Measurements from ENCODE around the gene ARID1B.

Gene ARID1B

GRCh38 chr6:156830126-156830525 is 52.9 kb downstream of the ARID1B start:
- peaks cover 14% of the 10 kb centered on the region for H3K36me3 ChIP-seq (ENCODE audit: insufficient read depth, low read length)
- no peak overlapping the region for H3K9ac ChIP-seq (ENCODE audit: low read depth, low read length)
- H3K4me3 ChIP-seq (ENCODE audit: low read length) = no peak overlapping the region
- H3K4me1 ChIP-seq (ENCODE audit: insufficient read depth, low read length) = peaks cover 31% of the 10 kb centered on the region
- no peaks in the 10 kb centered on the region for H3K9me3 ChIP-seq (ENCODE audit: insufficient read depth, low read depth, low read length)
- no peaks in the 10 kb centered on the region for H3K27me3 ChIP-seq (ENCODE audit: insufficient read depth, low read length)
- WGBS = 93% methylated on average over 9 of the region's 9 CpGs
- H3K27ac ChIP-seq (ENCODE audit: low read depth, low read length) = no peak overlapping the region

DNA sequence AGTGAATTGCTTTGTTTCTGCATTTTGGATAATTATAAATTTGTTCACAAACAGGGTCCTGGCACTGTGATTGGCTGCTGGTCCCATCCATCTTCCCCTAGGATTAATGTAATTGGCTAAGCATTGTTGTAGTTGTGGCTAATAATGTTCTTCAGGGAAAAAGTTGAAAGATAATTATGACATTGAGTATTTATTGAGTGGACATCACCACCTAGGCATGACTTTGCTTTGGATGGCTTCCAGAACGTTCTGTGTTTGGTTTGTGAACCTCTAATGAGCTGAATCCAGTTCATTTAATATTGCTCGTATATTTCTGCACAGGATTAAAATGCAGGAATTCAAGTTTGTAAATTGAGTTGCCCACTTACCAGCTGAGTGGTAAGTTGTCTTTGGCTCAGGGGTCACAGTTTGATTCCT is 55.1 kb downstream of the ARID1B start:
- Histone ChIP-seq H3K36me3 (ENCODE audit: insufficient read depth, low read length) (peaks cover 14% of the 10 kb centered on the region), H3K9me3 (ENCODE audit: insufficient read depth, low read depth, low read length) (no peaks in the 10 kb centered on the region), H3K27me3 (ENCODE audit: insufficient read depth, low read length) (no peaks in the 10 kb centered on the region), H3K9ac (ENCODE audit: low read depth, low read length) (no peak overlapping the region), H3K27ac (ENCODE audit: low read depth, low read length) (no peak overlapping the region), H3K4me1 (ENCODE audit: insufficient read depth, low read length) (peaks cover 22% of the 10 kb centered on the region; the same call in 1 of the 2 replicates), H3K4me3 (ENCODE audit: low read length) (no peak overlapping the region)
- 84% methylated on average over 2 of the region's 2 CpGs for WGBS

DNA sequence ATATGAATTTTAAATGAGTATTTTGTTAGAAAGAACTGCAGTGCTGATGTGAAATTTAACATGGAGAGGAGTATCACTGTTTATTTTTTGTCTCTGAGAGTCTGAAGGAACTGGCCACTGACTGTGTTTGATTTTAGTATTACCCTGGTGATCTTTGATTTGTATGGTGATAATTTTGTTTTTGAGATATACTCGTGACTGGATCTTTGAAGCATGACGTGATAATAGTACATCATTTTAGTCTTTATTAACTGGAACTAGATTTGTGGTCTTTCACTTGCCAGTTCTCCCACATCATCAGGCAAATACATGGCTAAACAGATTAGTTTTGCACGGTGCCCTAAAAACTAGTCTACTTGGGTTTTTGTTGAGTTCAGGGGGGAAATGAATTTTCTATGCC is 55.5 kb downstream of the ARID1B start:
- Histone ChIP-seq H3K9me3 (ENCODE audit: insufficient read depth, low read depth, low read length) (no peaks in the 10 kb centered on the region), H3K27me3 (ENCODE audit: insufficient read depth, low read length) (no peaks in the 10 kb centered on the region), H3K4me3 (ENCODE audit: low read length) (no peak overlapping the region), H3K4me1 (ENCODE audit: insufficient read depth, low read length) (peaks cover 19% of the 10 kb centered on the region), H3K9ac (ENCODE audit: low read depth, low read length) (no peak overlapping the region), H3K36me3 (ENCODE audit: insufficient read depth, low read length) (peaks cover 14% of the 10 kb centered on the region), H3K27ac (ENCODE audit: low read depth, low read length) (no peak overlapping the region)
- WGBS = 97% methylated on average over 3 of the region's 3 CpGs

GRCh38 chr6:156833755-156834154 is 56.6 kb downstream of the ARID1B start:
- Histone ChIP-seq H3K9me3 (ENCODE audit: insufficient read depth, low read depth, low read length) (no peaks in the 10 kb centered on the region), H3K4me3 (ENCODE audit: low read length) (no peak overlapping the region), H3K4me1 (ENCODE audit: insufficient read depth, low read length) (peaks cover 16% of the 10 kb centered on the region), H3K27me3 (ENCODE audit: insufficient read depth, low read length) (no peaks in the 10 kb centered on the region), H3K36me3 (ENCODE audit: insufficient read depth, low read length) (peaks cover 14% of the 10 kb centered on the region), H3K9ac (ENCODE audit: low read depth, low read length) (no peak overlapping the region), H3K27ac (ENCODE audit: low read depth, low read length) (no peak overlapping the region)
- 77% methylated on average over 1 of the region's 1 CpG for WGBS

GRCh38 chr6:156839129-156839528 is 62.0 kb downstream of the ARID1B start:
- 88% methylated on average over 2 of the region's 2 CpGs for WGBS
- Histone ChIP-seq H3K9me3 (ENCODE audit: insufficient read depth, low read depth, low read length) (no peaks in the 10 kb centered on the region), H3K27me3 (ENCODE audit: insufficient read depth, low read length) (no peaks in the 10 kb centered on the region), H3K4me1 (ENCODE audit: insufficient read depth, low read length) (peaks cover 48% of the 10 kb centered on the region), H3K4me3 (ENCODE audit: low read length) (no peak overlapping the region), H3K9ac (ENCODE audit: low read depth, low read length) (no peak overlapping the region), H3K27ac (ENCODE audit: low read depth, low read length) (no peak overlapping the region), H3K36me3 (ENCODE audit: insufficient read depth, low read length) (no peaks in the 10 kb centered on the region; the same call in 1 of the 2 replicates)

- no peaks in the 10 kb centered on the region for H3K27me3 ChIP-seq (ENCODE audit: insufficient read depth, low read length)
- no peak overlapping the region for H3K9ac ChIP-seq (ENCODE audit: low read depth, low read length)
- peaks cover 48% of the 10 kb centered on the region for H3K4me1 ChIP-seq (ENCODE audit: insufficient read depth, low read length)
- WGBS = 90% methylated on average over 9 of the region's 9 CpGs
- H3K9me3 ChIP-seq (ENCODE audit: insufficient read depth, low read depth, low read length) = no peaks in the 10 kb centered on the region
- no peak overlapping the region; the same call in 1 of the 2 replicates for H3K27ac ChIP-seq (ENCODE audit: low read depth, low read length)
- no peaks in the 10 kb centered on the region; the same call in 1 of the 2 replicates for H3K36me3 ChIP-seq (ENCODE audit: insufficient read depth, low read length)
- H3K4me3 ChIP-seq (ENCODE audit: low read length) = no peak overlapping the region
Observed at GRCh38 chr6:156839591-156840001, 62.4 kb downstream of the ARID1B start.

GRCh38 chr6:156840136-156840535 is 63.0 kb downstream of the ARID1B start:
- Histone ChIP-seq H3K4me1 (ENCODE audit: insufficient read depth, low read length) (peaks cover 48% of the 10 kb centered on the region), H3K27me3 (ENCODE audit: insufficient read depth, low read length) (no peaks in the 10 kb centered on the region)

DNA sequence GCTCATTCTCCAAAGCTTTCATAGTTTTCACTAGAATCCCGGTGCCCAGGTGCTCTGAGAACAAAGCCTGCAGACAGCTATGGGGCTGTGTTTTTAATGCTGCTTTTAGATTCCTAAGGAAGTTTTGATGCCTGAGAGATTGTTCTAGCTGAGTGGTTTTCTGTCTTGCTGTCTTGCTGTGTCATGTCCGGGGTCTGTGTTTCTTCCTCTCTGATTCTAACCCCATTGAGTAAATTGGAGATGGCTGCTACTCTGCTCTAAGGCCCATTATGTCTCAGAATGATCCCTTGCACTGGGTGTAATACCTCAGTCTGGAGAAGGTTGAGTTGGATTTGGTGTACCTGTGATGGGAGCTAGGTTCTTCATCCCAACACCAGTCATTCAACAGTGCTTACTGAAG is 63.4 kb downstream of the ARID1B start:
- H3K4me3 ChIP-seq (ENCODE audit: low read length) = no peak overlapping the region
- WGBS = 95% methylated on average over 2 of the region's 2 CpGs
- no peaks in the 10 kb centered on the region for H3K27me3 ChIP-seq (ENCODE audit: insufficient read depth, low read length)
- H3K27ac ChIP-seq (ENCODE audit: low read depth, low read length) = no peak overlapping the region; the same call in 1 of the 2 replicates
- H3K36me3 ChIP-seq (ENCODE audit: insufficient read depth, low read length) = no peaks in the 10 kb centered on the region
- H3K4me1 ChIP-seq (ENCODE audit: insufficient read depth, low read length) = peaks cover 53% of the 10 kb centered on the region
- H3K9me3 ChIP-seq (ENCODE audit: insufficient read depth, low read depth, low read length) = no peaks in the 10 kb centered on the region
- no peak overlapping the region for H3K9ac ChIP-seq (ENCODE audit: low read depth, low read length)

More at GRCh38 chr6:156840136-156840535, 63.0 kb downstream of the ARID1B start:
- no peak overlapping the region for H3K9ac ChIP-seq (ENCODE audit: low read depth, low read length)
- no peak overlapping the region; the same call in 1 of the 2 replicates for H3K27ac ChIP-seq (ENCODE audit: low read depth, low read length)
- 68% methylated on average over 8 of the region's 8 CpGs for WGBS
- H3K9me3 ChIP-seq (ENCODE audit: insufficient read depth, low read depth, low read length) = no peaks in the 10 kb centered on the region
- H3K4me3 ChIP-seq (ENCODE audit: low read length) = no peak overlapping the region
- no peaks in the 10 kb centered on the region for H3K36me3 ChIP-seq (ENCODE audit: insufficient read depth, low read length)

DNA sequence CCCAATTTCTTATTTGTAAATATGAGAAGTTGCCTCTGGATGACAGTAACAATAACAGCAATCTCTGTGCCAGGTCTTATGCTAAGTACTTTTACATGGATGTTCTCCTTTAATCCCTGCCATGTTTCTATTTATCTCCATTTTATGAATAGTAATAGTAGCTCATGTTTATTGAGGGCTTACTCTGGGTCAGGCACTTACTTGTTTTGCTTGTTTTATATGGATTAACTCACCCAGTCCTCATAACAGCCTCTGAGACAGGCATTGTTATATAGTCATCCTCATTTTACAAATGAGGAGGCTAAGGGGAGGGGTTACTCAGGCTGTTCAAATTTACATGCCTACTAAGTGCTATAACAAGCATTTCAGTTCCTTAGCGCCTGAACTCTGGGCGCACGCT is 64.3 kb downstream of the ARID1B start:
- Histone ChIP-seq H3K9me3 (ENCODE audit: insufficient read depth, low read depth, low read length) (no peaks in the 10 kb centered on the region), H3K4me3 (ENCODE audit: low read length) (no peak overlapping the region), H3K4me1 (ENCODE audit: insufficient read depth, low read length) (peaks cover 55% of the 10 kb centered on the region), H3K27ac (ENCODE audit: low read depth, low read length) (no peak overlapping the region), H3K9ac (ENCODE audit: low read depth, low read length) (no peak overlapping the region), H3K36me3 (ENCODE audit: insufficient read depth, low read length) (no peaks in the 10 kb centered on the region), H3K27me3 (ENCODE audit: insufficient read depth, low read length) (no peaks in the 10 kb centered on the region)
- WGBS = 100% methylated on average over 3 of the region's 3 CpGs

GRCh38 chr6:156842598-156843250 is 65.5 kb downstream of the ARID1B start:
- no peaks in the 10 kb centered on the region for H3K36me3 ChIP-seq (ENCODE audit: insufficient read depth, low read length)
- no peak overlapping the region for H3K9ac ChIP-seq (ENCODE audit: low read depth, low read length)
- no peak overlapping the region for H3K4me3 ChIP-seq (ENCODE audit: low read length)
- H3K9me3 ChIP-seq (ENCODE audit: insufficient read depth, low read depth, low read length) = no peaks in the 10 kb centered on the region
- 100% methylated on average over 1 of the region's 3 CpGs for WGBS
- peaks cover 60% of the 10 kb centered on the region for H3K4me1 ChIP-seq (ENCODE audit: insufficient read depth, low read length)
- no peaks in the 10 kb centered on the region for H3K27me3 ChIP-seq (ENCODE audit: insufficient read depth, low read length)
- H3K27ac ChIP-seq (ENCODE audit: low read depth, low read length) = no peak overlapping the region

GRCh38 chr6:156844089-156844488 is 66.9 kb downstream of the ARID1B start:
- no peak overlapping the region for H3K27ac ChIP-seq (ENCODE audit: low read depth, low read length)
- H3K9me3 ChIP-seq (ENCODE audit: insufficient read depth, low read depth, low read length) = no peaks in the 10 kb centered on the region
- no peak overlapping the region for H3K4me3 ChIP-seq (ENCODE audit: low read length)
- no peaks in the 10 kb centered on the region for H3K27me3 ChIP-seq (ENCODE audit: insufficient read depth, low read length)
- no peaks in the 10 kb centered on the region for H3K36me3 ChIP-seq (ENCODE audit: insufficient read depth, low read length)
- H3K9ac ChIP-seq (ENCODE audit: low read depth, low read length) = no peak overlapping the region
- H3K4me1 ChIP-seq (ENCODE audit: insufficient read depth, low read length) = peaks cover 67% of the 10 kb centered on the region
- WGBS = 97% methylated on average over 3 of the region's 3 CpGs

Measured in HUES64 (cell line).